Measurements from ENCODE around the gene KCNJ1. TPM values are rescaled to one million over a fixed set of nuclear protein-coding genes. Genes with fewer than 3 reads are reported as not detected.

KCNJ1 gene
- total and polyA plus RNA-seq, 9 of the 15 experiments (the other 6 are each of a cell fraction or from before 2014, with no cell fraction given) = not detected

DNA sequence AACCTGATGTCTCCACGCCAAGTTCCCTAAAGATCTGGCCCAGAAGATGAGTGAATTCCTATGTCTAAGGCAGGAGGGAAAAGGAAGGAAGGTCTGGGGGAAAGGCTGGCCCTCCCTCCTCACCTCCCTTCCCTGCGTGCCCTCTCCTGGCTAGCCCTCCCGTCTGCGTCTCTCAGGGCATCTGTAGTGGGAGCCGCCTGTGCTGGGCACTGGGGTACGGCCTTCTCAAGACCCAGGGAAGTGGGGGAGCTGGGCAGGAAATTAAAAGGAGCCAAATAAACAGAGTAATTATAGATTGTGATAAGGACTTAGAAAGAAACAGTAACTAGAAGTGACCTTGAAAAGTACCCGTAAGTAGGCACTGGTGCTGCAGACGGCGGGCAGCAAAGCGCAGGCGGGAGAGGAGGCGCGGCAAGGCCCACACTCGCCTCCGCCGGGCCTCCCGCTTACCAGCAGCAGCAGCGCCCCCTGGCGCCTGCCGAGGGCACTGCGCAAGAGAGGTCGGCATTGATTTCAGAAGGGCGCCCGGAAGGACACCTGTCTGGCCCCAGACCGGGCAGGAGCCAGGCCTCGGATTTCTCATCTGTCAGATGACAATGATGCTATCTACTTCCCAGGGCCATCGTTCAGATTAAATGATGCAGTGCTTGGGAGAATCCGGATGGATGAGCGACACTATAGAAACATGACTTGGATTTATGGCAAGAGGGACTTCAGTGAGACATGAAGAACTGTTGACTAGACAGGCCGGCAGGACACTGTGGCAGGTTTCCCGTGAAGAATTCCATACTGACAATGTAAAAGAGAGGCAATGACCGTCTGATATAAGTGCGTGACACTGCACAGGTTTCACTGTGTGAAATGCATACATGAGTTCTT is 7.3 kb downstream of the KCNJ1 start (continued):
- TF ChIP-seq, protein P1, sequence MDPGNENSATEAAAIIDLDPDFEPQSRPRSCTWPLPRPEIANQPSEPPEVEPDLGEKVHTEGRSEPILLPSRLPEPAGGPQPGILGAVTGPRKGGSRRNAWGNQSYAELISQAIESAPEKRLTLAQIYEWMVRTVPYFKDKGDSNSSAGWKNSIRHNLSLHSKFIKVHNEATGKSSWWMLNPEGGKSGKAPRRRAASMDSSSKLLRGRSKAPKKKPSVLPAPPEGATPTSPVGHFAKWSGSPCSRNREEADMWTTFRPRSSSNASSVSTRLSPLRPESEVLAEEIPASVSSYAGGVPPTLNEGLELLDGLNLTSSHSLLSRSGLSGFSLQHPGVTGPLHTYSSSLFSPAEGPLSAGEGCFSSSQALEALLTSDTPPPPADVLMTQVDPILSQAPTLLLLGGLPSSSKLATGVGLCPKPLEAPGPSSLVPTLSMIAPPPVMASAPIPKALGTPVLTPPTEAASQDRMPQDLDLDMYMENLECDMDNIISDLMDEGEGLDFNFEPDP (CRISPR knock-in tag; IDR thresholded peaks at IDR 0.05) = no peak
- peak; percentile 38 to 51; a peak in 3 of 4 replicates for TF ChIP-seq NRF1 (conservative IDR thresholded peaks at IDR 0.05 in 1 of 2, IDR thresholded peaks at IDR 0.05 in 1 of 2)
- no peak for TF ChIP-seq ZNF311 (CRISPR knock-in tag; IDR thresholded peaks at IDR 0.05)
- no peak for TF ChIP-seq SMAD2 (IDR thresholded peaks at IDR 0.05; ENCODE audit: low read depth, low read length)
- TF ChIP-seq ZNF586 (CRISPR knock-in tag; conservative IDR thresholded peaks at IDR 0.05) = no peak
- TF ChIP-seq SMC3 (conservative IDR thresholded peaks at IDR 0.05; ENCODE audit: insufficient read depth, low read depth, low read length) = peak; percentile 49; the same call in 1 of the 2 replicates
- TF ChIP-seq, protein P2, sequence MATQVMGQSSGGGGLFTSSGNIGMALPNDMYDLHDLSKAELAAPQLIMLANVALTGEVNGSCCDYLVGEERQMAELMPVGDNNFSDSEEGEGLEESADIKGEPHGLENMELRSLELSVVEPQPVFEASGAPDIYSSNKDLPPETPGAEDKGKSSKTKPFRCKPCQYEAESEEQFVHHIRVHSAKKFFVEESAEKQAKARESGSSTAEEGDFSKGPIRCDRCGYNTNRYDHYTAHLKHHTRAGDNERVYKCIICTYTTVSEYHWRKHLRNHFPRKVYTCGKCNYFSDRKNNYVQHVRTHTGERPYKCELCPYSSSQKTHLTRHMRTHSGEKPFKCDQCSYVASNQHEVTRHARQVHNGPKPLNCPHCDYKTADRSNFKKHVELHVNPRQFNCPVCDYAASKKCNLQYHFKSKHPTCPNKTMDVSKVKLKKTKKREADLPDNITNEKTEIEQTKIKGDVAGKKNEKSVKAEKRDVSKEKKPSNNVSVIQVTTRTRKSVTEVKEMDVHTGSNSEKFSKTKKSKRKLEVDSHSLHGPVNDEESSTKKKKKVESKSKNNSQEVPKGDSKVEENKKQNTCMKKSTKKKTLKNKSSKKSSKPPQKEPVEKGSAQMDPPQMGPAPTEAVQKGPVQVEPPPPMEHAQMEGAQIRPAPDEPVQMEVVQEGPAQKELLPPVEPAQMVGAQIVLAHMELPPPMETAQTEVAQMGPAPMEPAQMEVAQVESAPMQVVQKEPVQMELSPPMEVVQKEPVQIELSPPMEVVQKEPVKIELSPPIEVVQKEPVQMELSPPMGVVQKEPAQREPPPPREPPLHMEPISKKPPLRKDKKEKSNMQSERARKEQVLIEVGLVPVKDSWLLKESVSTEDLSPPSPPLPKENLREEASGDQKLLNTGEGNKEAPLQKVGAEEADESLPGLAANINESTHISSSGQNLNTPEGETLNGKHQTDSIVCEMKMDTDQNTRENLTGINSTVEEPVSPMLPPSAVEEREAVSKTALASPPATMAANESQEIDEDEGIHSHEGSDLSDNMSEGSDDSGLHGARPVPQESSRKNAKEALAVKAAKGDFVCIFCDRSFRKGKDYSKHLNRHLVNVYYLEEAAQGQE (IDR thresholded peaks at IDR 0.05; ENCODE audit: borderline replicate concordance) = 0 out of 2 replicates have a peak, but pooled peaks have one; percentile 7
- TF ChIP-seq, protein P2 (CRISPR knock-in tag; IDR thresholded peaks at IDR 0.05; ENCODE audit: low read depth) = no peak
- peak; percentile 50 to 65; a peak in 3 of 4 replicates for TF ChIP-seq RAD21 (CRISPR knock-in tag; conservative IDR thresholded peaks at IDR 0.05 in 1 of 2, IDR thresholded peaks at IDR 0.05 in 1 of 2)
- TF ChIP-seq, protein P3, sequence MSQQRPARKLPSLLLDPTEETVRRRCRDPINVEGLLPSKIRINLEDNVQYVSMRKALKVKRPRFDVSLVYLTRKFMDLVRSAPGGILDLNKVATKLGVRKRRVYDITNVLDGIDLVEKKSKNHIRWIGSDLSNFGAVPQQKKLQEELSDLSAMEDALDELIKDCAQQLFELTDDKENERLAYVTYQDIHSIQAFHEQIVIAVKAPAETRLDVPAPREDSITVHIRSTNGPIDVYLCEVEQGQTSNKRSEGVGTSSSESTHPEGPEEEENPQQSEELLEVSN (IDR thresholded peaks at IDR 0.05; ENCODE audit: borderline replicate concordance in 1 of 2, extremely low read depth in 1 of 2, insufficient read depth in 1 of 2, insufficient read length in 1 of 2, low read depth in 1 of 2, low read length in 1 of 2, poor library complexity in 1 of 2, severe bottlenecking in 1 of 2) = peak in 1 of 2 experiments; percentile 32
